ENCODE results near the gene CD80. TPM values are rescaled to one million over a fixed set of nuclear protein-coding genes. Genes with fewer than 3 reads are reported as not detected.
"Not testable (repeated sequence)": the region's sequence is repeated elsewhere in the genome, so short reads cannot be mapped to it uniquely, and the experiment has no call there.

CD80 gene
- total RNA-seq, 1 experiment from 2014 or later = 0.12 TPM

- H3K27ac ChIP-seq; H3K36me3 ChIP-seq; H3K4me1 ChIP-seq; H3K4me3 ChIP-seq; DNase-seq; H3K27me3 ChIP-seq; H3K9me3 ChIP-seq (replicated peaks): not testable (repeated sequence)
Measured at GRCh38 chr3:119563334-119563733, 3.9 kb upstream of the CD80 start.

- H3K27me3 ChIP-seq = no peaks in the 10 kb centered on the region
- peaks cover 4% of the 10 kb centered on the region; the same call in 1 of the 2 replicates for H3K9me3 ChIP-seq (replicated peaks)
- DNase-seq = no peak
- H3K4me1 ChIP-seq = no peaks in the 10 kb centered on the region
- H3K27ac ChIP-seq = no peak overlapping the region
- no peak overlapping the region for H3K4me3 ChIP-seq
- H3K36me3 ChIP-seq = no peaks in the 10 kb centered on the region
Measured at GRCh38 chr3:119562307-119562961, 3.0 kb upstream of the CD80 start.

- Histone ChIP-seq H3K27me3 (no peaks in the 10 kb centered on the region; the same call in 1 of the 2 replicates), H3K9me3 (replicated peaks) (peaks cover 4% of the 10 kb centered on the region; the same call in 1 of the 2 replicates)
- DNase-seq = no peak
Measured at GRCh38 chr3:119560160-119560559, 746 bp upstream of the CD80 start.

GRCh38 chr3:119558626-119559317 is 642 bp downstream of the CD80 start:
- DNase-seq = no peak
- peaks cover 4% of the 10 kb centered on the region; the same call in 1 of the 2 replicates for H3K9me3 ChIP-seq (replicated peaks)
- no peak overlapping the region for H3K4me3 ChIP-seq
- H3K4me1 ChIP-seq = no peaks in the 10 kb centered on the region
- no peaks in the 10 kb centered on the region for H3K36me3 ChIP-seq
- no peak overlapping the region for H3K27ac ChIP-seq
- H3K27me3 ChIP-seq = no peaks in the 10 kb centered on the region; the same call in 1 of the 2 replicates

More at GRCh38 chr3:119560160-119560559, 746 bp upstream of the CD80 start:
- Histone ChIP-seq H3K27ac (no peak overlapping the region), H3K36me3 (no peaks in the 10 kb centered on the region), H3K4me1 (no peaks in the 10 kb centered on the region), H3K4me3 (no peak overlapping the region)

GRCh38 chr3:119557877-119558269 is 1.5 kb downstream of the CD80 start:
- Histone ChIP-seq H3K4me3 (no peak overlapping the region), H3K36me3 (no peaks in the 10 kb centered on the region)
- DNase-seq = no peak

GRCh38 chr3:119557192-119557876 is 2.1 kb downstream of the CD80 start:
- Histone ChIP-seq H3K36me3 (no peaks in the 10 kb centered on the region), H3K9me3 (replicated peaks) (no peaks in the 10 kb centered on the region)

More at GRCh38 chr3:119557877-119558269, 1.5 kb downstream of the CD80 start:
- H3K4me1 ChIP-seq = no peaks in the 10 kb centered on the region
- no peaks in the 10 kb centered on the region for H3K9me3 ChIP-seq (replicated peaks)
- H3K27me3 ChIP-seq = no peaks in the 10 kb centered on the region; the same call in 1 of the 2 replicates
- H3K27ac ChIP-seq = no peak overlapping the region

GRCh38 chr3:119555929-119556328 is 3.5 kb downstream of the CD80 start:
- Histone ChIP-seq H3K27ac (no peak overlapping the region), H3K4me1 (no peaks in the 10 kb centered on the region), H3K4me3 (no peak overlapping the region), H3K27me3 (no peaks in the 10 kb centered on the region; the same call in 1 of the 2 replicates), H3K9me3 (replicated peaks) (no peaks in the 10 kb centered on the region), H3K36me3 (no peaks in the 10 kb centered on the region)
- DNase-seq = no peak

More at GRCh38 chr3:119557192-119557876, 2.1 kb downstream of the CD80 start:
- Histone ChIP-seq H3K4me3 (no peak overlapping the region), H3K27me3 (no peaks in the 10 kb centered on the region; the same call in 1 of the 2 replicates), H3K27ac (no peak overlapping the region), H3K4me1 (no peaks in the 10 kb centered on the region)
- DNase-seq = no peak

GRCh38 chr3:119555309-119555735 is 4.1 kb downstream of the CD80 start:
- no peak for DNase-seq
- Histone ChIP-seq H3K36me3 (no peaks in the 10 kb centered on the region), H3K27ac (no peak overlapping the region), H3K4me1 (no peaks in the 10 kb centered on the region), H3K27me3 (no peaks in the 10 kb centered on the region; the same call in 1 of the 2 replicates), H3K4me3 (no peak overlapping the region), H3K9me3 (replicated peaks) (no peaks in the 10 kb centered on the region)

- Histone ChIP-seq H3K4me3 (no peak overlapping the region), H3K9me3 (replicated peaks) (no peaks in the 10 kb centered on the region), H3K27ac (no peak overlapping the region), H3K27me3 (no peaks in the 10 kb centered on the region; the same call in 1 of the 2 replicates), H3K36me3 (no peaks in the 10 kb centered on the region), H3K4me1 (no peaks in the 10 kb centered on the region)
- no peak for DNase-seq
Measured at GRCh38 chr3:119553823-119554415, 5.5 kb downstream of the CD80 start.

GRCh38 chr3:119552928-119553327 is 6.5 kb downstream of the CD80 start:
- not testable (repeated sequence) for DNase-seq, H3K4me1 ChIP-seq

GRCh38 chr3:119551598-119551997 is 7.8 kb downstream of the CD80 start:
- H3K27ac ChIP-seq = no peak overlapping the region
- no peaks in the 10 kb centered on the region; the same call in 1 of the 2 replicates for H3K27me3 ChIP-seq
- no peaks in the 10 kb centered on the region for H3K9me3 ChIP-seq (replicated peaks)
- no peak overlapping the region for H3K4me3 ChIP-seq
- H3K36me3 ChIP-seq = no peaks in the 10 kb centered on the region
- H3K4me1 ChIP-seq = no peaks in the 10 kb centered on the region
- DNase-seq = no peak

More at GRCh38 chr3:119552928-119553327, 6.5 kb downstream of the CD80 start:
- not testable (repeated sequence) for H3K36me3 ChIP-seq; H3K27ac ChIP-seq; H3K27me3 ChIP-seq; H3K9me3 ChIP-seq (replicated peaks); H3K4me3 ChIP-seq

GRCh38 chr3:119550192-119550910 is 9.1 kb downstream of the CD80 start:
- Histone ChIP-seq H3K4me1 (no peaks in the 10 kb centered on the region), H3K36me3 (no peaks in the 10 kb centered on the region), H3K27ac (no peak overlapping the region), H3K27me3 (no peaks in the 10 kb centered on the region; the same call in 1 of the 2 replicates), H3K9me3 (replicated peaks) (no peaks in the 10 kb centered on the region), H3K4me3 (no peak overlapping the region)
- no peak for DNase-seq

- DNase-seq = no peak
- Histone ChIP-seq H3K27me3 (no peaks in the 10 kb centered on the region), H3K4me1 (no peaks in the 10 kb centered on the region), H3K4me3 (no peak overlapping the region), H3K36me3 (no peaks in the 10 kb centered on the region), H3K27ac (no peak overlapping the region), H3K9me3 (replicated peaks) (no peaks in the 10 kb centered on the region)
Measured at GRCh38 chr3:119548341-119548740, 11.1 kb downstream of the CD80 start.

- H3K9me3 ChIP-seq (replicated peaks) = no peaks in the 10 kb centered on the region
- H3K27ac ChIP-seq = no peak overlapping the region
- H3K36me3 ChIP-seq = no peaks in the 10 kb centered on the region
- H3K27me3 ChIP-seq = no peaks in the 10 kb centered on the region
- DNase-seq = no peak
- H3K4me3 ChIP-seq = no peak overlapping the region
- no peaks in the 10 kb centered on the region for H3K4me1 ChIP-seq
Measured at GRCh38 chr3:119547227-119547626, 12.2 kb downstream of the CD80 start.
